ENCODE results near the gene OLFM1. TPM values are rescaled to one million over a fixed set of nuclear protein-coding genes. Genes with fewer than 3 reads are reported as not detected.

Gene OLFM1
- total RNA-seq, 2 donors from 2014 or later: 11.0 to 23.2 TPM

DNA sequence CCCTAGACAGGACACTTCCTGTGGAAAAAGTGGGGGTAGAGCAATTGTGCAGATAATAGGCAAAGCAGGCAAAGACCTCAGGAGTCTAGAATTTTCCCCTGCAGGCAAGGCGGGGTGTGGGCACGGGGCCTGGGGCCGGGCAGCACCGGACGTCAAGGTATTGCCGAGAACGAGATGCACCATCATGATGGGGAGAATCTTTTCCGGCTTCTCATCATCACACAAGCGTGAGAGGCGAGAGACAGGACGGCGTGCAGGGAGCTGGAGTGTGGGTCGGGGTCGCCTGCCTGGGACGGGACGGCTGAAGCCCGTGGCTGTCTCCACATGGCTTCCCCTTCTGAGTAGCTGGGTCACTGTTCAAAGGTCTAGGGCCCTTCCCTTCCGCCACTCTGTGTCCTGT lies 44.5 kb downstream of the OLFM1 start:
- no peak for TF ChIP-seq CTCF (conservative IDR thresholded peaks at IDR 0.05)
- Mint-ChIP-seq H3K27me3 (ENCODE audit: insufficient read depth) (peaks cover 1% of the 10 kb centered on the region), H3K27ac (no peak overlapping the region), H3K9me3 (peaks cover 10% of the 10 kb centered on the region), H3K36me3 (ENCODE audit: low read depth) (no peaks in the 10 kb centered on the region), H3K4me1 (peaks cover 19% of the 10 kb centered on the region), H3K4me3 (no peak overlapping the region)
- no peak for DNase-seq
- Histone ChIP-seq H3K4me3 (ENCODE audit: low read length) (no peak overlapping the region), H3K36me3 (ENCODE audit: control insufficient read depth, insufficient read depth, low read length) (no peaks in the 10 kb centered on the region), H3K27ac (ENCODE audit: low read depth, low read length) (no peak overlapping the region), H3K4me1 (ENCODE audit: control insufficient read depth, insufficient read depth, low read length) (peaks cover 2% of the 10 kb centered on the region), H3K27me3 (ENCODE audit: control insufficient read depth, insufficient read depth, low read length, poor library complexity, severe bottlenecking) (no peaks in the 10 kb centered on the region), H3K9me3 (ENCODE audit: control insufficient read depth, low read length) (peaks cover 7% of the 10 kb centered on the region), H3K9ac (ENCODE audit: extremely low read depth, low read length, poor library complexity, severe bottlenecking) (no peak overlapping the region)
- WGBS, 2 experiments (ENCODE audit: insufficient coverage in 1 of 2, insufficient read length in 1 of 2): 93 to 95% methylated on average over 18 of the region's 18 CpGs

GRCh38 chr9:135134268-135135022 lies 47.0 kb downstream of the OLFM1 start:
- DNase-seq: no peak
- Histone ChIP-seq H3K27ac (ENCODE audit: low read depth, low read length) (no peak overlapping the region), H3K9ac (ENCODE audit: extremely low read depth, low read length, poor library complexity, severe bottlenecking) (no peak overlapping the region), H3K27me3 (ENCODE audit: control insufficient read depth, insufficient read depth, low read length, poor library complexity, severe bottlenecking) (no peaks in the 10 kb centered on the region), H3K9me3 (ENCODE audit: control insufficient read depth, low read length) (peaks cover 29% of the 10 kb centered on the region), H3K4me1 (ENCODE audit: control insufficient read depth, insufficient read depth, low read length) (peaks cover 2% of the 10 kb centered on the region), H3K4me3 (ENCODE audit: low read length) (no peak overlapping the region), H3K36me3 (ENCODE audit: control insufficient read depth, insufficient read depth, low read length) (no peaks in the 10 kb centered on the region)
- no peaks in the 10 kb centered on the region for H3K36me3 Mint-ChIP-seq (ENCODE audit: low read depth)
- peaks cover 30% of the 10 kb centered on the region for H3K9me3 Mint-ChIP-seq
- WGBS, 2 experiments (ENCODE audit: insufficient coverage in 1 of 2, insufficient read length in 1 of 2): 91 to 93% methylated on average over 21 to 28 of the region's 28 CpGs
- H3K4me1 Mint-ChIP-seq: peaks cover 21% of the 10 kb centered on the region
- H3K4me3 Mint-ChIP-seq: no peak overlapping the region
- no peak for TF ChIP-seq CTCF (conservative IDR thresholded peaks at IDR 0.05)
- H3K27ac Mint-ChIP-seq: no peak overlapping the region
- H3K27me3 Mint-ChIP-seq (ENCODE audit: insufficient read depth): peaks cover 1% of the 10 kb centered on the region

DNA sequence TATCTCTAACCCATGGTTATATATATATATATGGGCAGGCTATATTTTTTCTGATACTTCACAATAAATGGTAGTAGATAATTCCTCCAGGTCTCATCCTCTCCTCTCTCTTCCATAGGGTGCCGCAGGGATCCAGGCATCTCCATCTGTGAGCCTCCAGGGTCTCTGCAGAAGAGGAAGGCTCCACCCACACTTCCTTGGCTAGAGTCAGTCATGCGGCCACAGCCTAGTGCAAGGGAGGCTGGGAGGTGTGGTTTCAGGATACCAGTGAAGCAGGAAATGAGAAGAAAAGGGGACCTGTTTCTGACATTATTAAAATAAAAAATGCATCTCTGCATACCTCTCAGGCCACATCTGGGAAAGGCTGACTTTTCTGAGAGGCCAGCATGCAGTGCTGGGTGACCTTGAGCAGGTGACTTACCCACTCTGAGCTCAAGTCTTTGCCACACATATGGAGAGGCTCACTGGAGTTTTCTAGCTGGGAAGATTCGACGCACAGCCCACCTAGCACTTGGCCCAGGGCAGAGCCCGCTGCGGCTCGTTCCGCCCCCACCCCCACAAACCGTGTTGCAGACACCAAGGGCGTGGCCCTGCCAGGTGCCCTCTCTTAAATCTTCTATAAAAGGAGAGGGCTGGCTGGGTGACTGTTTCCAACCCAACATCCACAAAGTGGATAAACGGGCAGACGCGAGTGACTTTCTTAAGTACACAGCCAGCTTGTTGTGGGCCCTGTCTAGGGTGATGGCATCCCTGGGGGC lies 47.9 kb downstream of the OLFM1 start:
- no peak overlapping the region for H3K27ac Mint-ChIP-seq
- peaks cover 21% of the 10 kb centered on the region for H3K4me1 Mint-ChIP-seq
- H3K4me3 ChIP-seq (ENCODE audit: low read length): no peak overlapping the region
- no peak overlapping the region for H3K4me3 Mint-ChIP-seq
- TF ChIP-seq CTCF (conservative IDR thresholded peaks at IDR 0.05): no peak
- peaks cover 26% of the 10 kb centered on the region for H3K9me3 Mint-ChIP-seq
- no peak overlapping the region for H3K27ac ChIP-seq (ENCODE audit: low read depth, low read length)
- H3K27me3 ChIP-seq (ENCODE audit: control insufficient read depth, insufficient read depth, low read length, poor library complexity, severe bottlenecking): no peaks in the 10 kb centered on the region
- DNase-seq: no peak
- no peaks in the 10 kb centered on the region for H3K36me3 Mint-ChIP-seq (ENCODE audit: low read depth)
- WGBS, 2 experiments (ENCODE audit: insufficient coverage in 1 of 2, insufficient read length in 1 of 2): 93 to 96% methylated on average over 8 to 13 of the region's 13 CpGs
- H3K9me3 ChIP-seq (ENCODE audit: control insufficient read depth, low read length): peaks cover 24% of the 10 kb centered on the region
- H3K36me3 ChIP-seq (ENCODE audit: control insufficient read depth, insufficient read depth, low read length): no peaks in the 10 kb centered on the region
- peaks cover 2% of the 10 kb centered on the region for H3K4me1 ChIP-seq (ENCODE audit: control insufficient read depth, insufficient read depth, low read length)
- no peak overlapping the region for H3K9ac ChIP-seq (ENCODE audit: extremely low read depth, low read length, poor library complexity, severe bottlenecking)
- H3K27me3 Mint-ChIP-seq (ENCODE audit: insufficient read depth): peaks cover 1% of the 10 kb centered on the region
